D341Med (cell line): ENCODE measurements around the gene DDIT4.
"Not testable (repeated sequence)": the region's sequence is repeated elsewhere in the genome, so short reads cannot be mapped to it uniquely, and the experiment has no call there.

Source experiments
- DNase-seq: peaks from one replicate; pipeline ENCODE4 v3.0.0; 2012; ENCODE audit warnings: low spot score

The DDIT4 gene, protein sequence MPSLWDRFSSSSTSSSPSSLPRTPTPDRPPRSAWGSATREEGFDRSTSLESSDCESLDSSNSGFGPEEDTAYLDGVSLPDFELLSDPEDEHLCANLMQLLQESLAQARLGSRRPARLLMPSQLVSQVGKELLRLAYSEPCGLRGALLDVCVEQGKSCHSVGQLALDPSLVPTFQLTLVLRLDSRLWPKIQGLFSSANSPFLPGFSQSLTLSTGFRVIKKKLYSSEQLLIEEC

DNA sequence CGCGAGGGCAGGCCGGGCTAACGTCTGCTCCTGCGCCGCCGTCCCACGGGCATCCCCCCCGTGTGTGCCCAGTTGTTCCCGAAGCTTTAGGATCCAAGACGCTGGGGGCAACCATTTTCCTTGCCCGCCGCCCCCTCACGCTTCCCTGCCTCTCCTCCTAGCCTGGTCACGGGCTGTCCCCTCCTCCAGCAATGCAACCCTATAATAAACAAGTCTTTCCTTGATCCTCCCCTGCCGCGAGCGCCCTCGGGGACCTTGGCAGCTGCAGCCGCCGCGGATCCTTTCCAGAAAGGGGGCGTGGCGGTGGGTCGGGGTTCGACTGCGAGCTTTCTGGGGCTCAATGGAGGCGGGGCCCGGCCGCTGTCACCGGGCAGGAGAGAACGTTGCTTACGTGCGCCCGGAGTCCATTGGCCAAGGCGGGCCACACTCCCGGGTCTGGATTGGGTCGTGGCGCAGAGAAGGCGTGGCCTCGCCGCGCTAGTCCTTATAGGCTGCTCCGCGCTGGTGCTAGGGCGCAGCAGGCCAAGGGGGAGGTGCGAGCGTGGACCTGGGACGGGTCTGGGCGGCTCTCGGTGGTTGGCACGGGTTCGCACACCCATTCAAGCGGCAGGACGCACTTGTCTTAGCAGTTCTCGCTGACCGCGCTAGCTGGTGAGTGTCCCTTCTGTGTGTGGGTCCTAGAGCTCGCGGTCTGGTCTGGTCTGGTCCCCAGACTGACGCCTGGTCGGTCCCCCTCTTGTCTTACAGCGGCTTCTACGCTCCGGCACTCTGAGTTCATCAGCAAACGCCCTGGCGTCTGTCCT, at the start of gene DDIT4:
Gene DDIT4, plus strand, starts transcription at position 515 of the 803 bp plus-strand sequence. CDS start 293 bp downstream, outside the sequence.
- DNase-seq = peak; percentile 94

DNA sequence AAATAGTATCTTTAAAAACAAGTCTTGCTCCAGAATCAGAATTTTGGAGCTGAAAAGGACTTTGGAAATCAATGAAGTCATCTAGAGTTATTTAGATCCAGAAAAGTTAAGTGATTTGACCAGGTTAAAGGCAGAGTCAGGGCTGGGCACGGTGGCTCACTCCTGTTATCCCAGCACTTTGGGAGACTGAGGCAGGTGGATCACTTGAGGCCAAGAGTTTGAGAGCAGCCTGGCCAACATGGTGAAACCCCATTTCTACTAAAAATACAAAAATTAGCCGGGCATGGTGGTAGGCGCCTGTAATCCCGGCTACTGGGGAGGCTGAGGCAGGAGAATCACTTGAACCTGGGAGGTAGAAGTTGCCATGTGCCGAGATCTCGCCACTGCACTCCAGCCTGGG, 49.5 kb upstream of the DDIT4 start:
- not testable (repeated sequence) for DNase-seq

DNA sequence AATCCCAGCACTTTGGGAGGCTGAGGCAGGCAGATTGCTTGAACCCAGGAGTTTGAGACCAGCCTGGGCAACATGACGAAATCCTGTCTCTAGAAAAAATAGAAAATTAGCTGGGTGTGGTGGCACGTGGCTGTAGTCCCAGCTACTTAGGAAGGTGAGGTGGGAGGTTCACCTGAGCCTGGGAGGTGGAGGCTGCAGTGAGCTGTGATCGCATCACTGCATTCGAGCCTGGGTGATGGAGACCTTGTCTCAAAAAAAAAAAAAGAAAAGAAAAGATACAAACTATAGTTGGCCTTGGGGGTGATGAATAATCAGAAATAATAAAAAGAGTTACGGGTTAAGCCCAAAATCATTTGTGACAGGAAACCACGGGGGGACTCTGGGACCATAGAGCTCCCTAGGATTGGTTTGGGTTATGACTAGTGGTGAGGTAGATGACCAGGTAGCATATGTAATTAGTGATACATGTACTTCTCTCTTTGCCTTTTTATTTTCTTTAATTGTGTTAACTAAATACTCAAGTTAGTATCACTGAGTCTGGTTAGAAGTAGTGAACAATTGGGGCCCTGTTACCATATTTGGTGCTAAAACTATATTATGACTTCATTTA, 47.2 kb upstream of the DDIT4 start:
- no peak for DNase-seq

DNA sequence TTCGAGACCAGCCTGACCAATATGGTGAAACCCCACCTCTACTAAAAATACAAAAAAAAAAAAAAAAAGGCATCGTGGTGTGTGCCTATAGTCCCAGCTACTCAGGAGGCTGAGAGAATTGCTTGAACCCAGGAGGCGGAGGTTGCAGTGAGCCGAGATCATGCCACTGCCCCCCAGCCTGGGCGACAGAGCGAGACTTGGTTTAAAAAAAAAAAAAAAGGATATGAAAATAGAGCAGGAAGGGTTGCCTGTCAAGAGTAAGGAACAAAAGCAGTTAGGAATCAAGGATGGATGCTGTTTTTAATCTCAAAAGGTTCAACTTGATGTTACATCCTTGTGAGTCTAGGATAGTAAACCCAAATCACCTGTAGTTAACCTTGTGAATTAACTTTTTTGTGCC, 45.9 kb upstream of the DDIT4 start:
- DNase-seq = no peak

DNA sequence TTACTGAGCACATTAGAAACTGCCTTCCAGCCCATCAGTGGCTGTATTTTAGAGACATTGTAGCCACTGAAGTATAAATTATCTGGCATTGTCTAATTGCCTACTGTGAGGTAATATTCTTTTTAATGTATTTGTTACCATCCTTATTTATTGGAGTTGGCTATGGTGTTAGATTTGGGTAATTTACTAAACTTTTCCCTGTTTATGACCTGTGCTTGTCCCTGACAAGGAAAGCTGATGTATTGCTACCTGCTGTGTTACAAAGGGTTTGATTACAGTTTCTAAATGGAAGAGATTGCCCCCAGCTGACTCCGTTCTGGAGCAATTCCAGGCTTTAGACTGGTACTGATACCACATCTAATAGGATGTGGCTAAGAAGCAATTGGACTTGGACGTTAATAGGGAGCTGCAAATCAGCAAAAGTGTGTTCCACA, 45.4 kb upstream of the DDIT4 start:
- no peak for DNase-seq

DNA sequence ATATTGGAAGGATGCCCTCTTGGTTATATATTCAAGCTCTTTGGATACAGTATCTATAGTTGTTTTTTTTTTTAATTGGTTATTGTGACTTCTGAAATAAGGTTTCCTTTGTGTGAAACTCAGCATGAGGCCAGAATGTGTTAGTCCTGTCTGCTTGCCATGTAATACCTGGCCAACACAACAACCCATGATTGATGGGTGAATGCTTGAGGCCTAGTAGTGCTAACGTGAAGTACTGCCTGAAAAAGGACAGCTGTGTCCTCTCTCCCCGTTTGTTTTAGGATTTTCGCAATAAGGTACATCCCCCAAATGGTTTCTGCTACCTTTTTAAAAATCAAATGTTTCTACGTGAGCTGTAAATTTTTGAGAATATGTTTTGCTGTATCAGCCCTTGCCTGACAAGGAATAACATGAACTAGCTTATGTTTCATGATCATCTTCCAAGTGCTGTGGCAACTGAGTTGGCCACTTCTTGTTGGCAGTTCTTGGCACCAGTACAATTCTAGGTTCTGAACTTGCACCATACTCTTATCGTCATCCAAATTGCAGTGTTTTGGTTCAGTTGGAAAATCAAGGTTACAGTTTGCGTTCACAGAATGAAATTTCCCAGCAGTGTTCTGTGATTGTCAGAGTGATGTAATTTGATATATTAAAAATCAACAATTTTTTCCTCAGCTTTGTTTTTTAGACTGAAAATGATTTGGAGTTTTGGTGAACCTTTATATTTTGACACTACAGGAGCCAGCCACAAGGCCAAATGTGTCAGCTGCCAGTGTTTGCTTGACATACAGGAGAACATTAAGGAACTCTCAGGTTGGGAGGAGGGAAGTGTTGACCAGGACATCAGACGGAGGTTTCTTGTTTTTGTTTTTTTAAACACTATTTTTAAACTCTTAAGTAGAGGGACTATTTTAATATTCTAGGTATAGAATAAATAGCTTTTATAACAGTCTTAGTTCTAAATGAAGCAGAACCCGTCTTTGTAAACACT, 44.2 kb upstream of the DDIT4 start:
- no peak for DNase-seq

DNA sequence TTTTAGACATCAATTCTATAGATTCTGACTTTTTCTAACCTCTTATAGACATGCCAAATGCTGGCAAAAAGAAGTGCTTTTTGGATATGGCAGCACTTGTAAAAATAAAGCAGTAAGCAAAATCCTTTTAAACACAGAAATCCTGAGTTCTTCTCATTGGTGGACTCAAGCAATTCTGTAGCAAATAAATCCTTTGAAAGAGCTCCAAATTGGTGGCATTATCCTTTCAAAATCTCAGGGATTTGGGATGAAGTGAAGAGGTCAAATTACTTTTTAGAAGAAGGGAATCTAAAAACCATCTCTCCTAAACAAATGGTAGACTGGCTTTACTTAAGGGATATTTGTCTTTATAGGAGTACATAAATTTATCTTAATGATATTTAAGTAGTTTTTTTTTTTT, 40.1 kb upstream of the DDIT4 start:
- DNase-seq = no peak

DNA sequence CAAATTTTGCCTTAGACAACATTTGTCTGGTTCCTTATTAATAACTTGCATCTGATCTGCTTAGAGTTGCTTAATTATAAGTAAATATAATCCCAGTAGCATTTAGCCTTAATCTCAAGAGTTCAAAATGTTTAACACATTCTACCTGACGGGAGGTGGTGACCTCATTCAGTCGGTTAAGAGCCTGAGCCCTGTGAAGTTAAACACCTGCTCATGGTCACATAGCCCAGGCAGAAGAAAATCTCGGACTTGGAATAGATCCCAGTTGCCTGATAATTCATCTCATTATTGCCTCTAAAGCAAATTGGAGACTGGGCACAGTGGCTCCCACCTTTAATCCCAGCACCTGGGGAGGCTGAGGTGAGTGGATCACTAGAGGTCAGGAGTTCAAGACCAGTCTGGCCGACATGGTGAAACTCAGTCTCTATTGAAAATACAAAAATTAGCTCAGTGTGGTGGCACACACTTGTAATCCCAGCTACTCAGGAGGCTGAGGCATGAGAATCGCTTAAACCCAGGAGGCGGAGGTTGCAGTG, 39.1 kb upstream of the DDIT4 start:
- DNase-seq = peak; percentile 37

DNA sequence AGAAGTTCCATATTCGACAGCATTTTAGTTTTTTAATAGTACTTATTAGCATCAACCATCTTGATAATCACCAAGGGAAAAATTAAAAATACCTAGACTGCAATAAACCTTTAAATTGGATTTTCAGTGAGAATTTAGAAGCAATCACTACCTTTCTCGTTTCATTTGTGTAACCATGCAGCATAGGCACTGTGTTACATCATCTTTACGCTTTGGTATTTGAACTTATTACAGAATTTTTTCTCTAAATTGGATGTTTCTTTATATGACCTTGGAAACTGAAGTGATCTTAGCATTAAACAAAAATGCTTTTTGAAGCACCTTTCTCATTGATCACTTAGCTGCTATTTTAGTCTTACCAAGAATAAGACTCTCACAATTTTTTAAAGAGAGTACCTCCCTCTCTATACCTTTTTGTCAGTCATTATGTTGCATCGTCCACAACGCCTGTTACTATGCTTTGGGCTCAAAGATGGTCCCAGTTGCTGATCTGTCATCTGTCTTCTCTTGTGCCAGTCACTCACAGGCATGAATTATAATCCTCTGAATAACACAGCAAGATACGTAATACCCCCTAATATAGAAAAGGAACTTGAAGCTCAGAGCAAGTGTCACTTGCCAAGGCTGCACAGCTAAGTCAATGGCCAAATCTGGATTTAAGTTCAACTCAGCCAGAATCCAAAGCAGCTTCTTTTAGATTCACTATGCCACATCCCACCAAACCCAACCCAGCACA, 38.0 kb upstream of the DDIT4 start:
- DNase-seq = no peak

DNA sequence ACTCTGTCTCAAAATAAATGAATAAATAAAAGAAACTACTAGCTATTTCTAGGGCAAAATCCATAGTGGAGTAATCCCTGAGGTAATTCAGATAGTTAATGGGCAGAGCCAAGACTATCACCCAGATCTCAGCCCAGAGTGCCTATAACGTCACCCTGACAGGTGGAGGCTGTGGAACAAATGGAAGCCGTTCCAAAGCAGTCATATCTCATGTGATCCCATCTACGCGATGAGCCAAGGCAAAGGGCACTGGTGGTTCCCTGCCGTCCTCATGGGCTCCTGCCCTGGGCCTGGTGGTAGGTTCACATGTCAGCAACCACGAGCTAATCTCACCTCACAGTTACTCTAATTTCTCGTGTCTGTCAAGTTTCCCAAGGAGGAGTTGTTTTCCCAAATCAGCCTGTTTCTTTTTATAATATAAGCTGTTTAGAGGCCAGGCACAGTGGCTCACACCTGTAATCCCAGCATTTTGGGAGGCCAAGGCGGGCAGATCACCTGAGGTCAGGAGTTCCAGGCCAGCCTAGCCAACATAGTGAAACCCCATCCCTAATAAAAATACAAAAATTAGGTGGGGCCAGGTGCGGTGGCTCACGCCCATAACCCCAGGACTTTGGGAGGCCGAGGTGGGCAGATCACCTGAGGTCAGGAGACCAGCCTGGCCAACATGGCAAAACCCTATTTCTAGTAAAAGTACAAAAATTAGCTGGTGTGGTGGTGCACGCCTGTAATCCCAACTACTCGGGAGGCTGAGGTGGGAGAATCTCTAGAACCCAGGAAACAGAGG, 35.1 kb upstream of the DDIT4 start:
- DNase-seq = no peak

DNA sequence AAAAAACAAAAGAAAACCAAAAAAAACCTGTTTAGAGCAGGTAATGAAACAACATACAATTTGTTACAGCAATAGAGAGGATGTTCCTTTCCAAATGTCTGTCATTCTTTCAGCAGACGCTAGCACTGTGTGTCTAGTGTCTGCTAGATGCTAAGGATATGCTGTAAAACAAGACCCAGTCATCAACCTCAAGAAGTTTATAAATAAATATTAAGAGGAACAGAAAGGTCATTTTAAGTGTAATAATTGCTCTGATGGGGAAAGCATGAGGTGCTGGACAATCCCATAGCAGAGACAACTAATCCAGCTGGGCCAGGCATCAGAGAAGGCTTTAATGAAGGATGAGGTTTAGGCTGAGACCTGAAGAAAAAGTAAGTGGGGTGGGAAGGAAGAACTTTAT, 34.3 kb upstream of the DDIT4 start:
- DNase-seq = no peak

DNA sequence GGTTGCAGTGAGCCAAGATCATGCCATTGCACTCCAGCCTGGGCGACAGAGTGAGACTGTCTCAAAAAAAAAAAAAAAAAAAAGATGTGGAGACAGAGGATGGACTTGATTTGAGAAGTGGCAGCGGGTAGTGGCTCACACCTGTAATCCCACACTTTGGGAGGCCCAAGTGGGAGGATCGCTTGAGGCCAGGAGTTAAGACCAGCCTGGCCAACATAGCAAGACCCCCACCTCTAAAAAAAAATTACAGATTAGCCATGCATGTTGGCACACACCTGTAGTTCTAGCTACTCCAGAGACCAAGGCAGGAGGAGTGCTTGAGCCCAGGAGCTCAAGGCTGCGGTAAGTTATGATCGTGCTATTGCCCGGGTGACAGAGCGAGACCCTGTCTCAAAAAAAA, 33.4 kb upstream of the DDIT4 start:
- DNase-seq = no peak

DNA sequence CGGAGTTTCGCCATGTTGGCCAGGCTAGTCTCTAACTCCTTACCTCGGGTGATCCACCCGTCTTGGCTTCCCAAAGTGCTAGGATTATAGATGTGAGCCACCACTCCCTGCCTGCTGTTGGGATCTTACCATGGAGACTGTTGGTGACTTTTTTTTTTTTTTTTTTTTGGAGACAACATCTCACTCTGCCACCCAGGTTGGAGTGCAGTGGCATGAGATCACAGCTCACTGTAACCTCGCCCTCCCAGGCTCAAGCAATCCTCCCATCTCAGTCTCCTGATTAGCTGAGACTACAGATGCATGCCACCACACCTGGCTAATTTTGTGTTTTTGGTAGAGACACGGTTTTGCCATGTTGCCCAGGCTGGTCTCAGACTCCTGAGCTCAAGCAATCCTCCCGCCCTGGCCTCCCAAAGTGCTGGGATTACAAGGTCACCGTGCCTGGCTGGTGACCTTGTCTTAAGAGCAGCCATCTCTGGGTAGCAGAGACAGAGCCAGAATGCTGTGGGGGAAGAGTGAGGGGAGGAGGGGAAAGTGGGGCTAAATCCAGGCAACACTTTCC, 32.0 kb upstream of the DDIT4 start:
- DNase-seq = no peak

DNA sequence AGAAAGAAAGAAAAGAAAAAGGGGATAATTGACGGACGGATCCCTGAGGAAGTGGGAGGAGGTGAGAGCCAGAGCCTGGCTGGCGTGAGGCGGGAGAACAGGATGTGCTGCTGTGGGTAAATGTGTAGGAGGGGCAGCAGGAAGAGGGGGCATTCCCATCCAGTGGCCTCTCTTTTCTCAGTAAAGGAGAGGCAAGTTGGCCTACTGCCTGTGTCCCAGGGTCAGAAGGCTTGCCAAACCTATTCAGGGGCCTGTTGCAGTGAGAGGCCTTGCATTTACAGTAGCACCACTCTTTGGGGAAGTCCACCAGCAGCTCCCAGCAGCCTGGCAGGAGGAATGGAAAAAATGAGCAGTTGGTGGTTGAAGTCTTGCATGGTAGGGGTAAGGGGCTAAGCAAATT, 31.0 kb upstream of the DDIT4 start:
- no peak for DNase-seq

DNA sequence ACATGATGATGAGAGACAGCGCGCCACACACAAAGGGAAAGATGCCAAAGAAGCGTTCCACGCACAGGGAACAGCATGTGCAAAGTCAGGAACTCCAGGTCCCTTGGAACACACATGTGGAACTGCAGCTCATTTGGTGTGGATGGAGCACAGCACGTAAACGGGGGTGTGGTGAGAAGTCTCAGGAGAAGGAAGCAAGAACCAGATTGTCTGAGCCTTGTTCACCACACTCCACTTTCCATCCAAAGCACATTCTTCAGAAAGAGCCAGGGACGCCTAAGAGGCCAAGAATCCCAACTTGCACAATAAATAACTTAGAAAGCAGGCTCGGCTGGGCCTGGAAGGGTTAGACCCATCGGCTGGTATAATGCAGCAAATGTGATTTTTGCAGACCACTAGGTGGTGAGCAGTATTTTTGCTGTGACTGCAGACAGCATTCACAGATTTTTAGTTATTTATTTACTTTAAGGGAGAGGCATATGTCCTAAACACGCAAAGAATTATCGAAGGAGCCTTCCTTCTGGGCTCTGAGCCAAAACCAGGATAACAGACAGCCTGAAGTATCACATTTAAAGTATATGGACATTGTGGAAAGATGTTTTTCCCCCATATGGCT, 29.8 kb upstream of the DDIT4 start:
- no peak for DNase-seq

DNA sequence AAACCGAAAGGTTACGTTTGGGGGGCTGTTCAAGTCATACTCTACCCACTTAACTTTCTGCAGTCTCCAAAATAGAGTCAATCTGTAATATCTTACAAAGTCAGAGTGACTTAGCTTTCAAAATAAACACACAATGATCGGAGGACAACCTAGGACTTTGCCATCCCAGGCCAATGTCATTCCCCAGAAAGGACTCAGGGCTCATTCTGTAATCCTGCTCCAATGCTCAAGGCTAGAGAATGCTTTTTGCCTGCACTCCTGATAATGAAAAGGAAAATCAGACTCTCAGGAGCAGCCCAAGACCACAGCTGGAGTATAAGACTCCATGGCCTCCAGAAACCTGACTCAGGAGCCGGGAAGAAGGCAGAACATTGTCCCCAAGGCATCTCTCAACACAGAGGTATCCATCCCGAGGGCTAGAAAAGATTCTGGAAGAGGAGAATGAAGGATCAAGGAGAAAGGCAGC, 29.1 kb upstream of the DDIT4 start:
- DNase-seq = no peak

DNA sequence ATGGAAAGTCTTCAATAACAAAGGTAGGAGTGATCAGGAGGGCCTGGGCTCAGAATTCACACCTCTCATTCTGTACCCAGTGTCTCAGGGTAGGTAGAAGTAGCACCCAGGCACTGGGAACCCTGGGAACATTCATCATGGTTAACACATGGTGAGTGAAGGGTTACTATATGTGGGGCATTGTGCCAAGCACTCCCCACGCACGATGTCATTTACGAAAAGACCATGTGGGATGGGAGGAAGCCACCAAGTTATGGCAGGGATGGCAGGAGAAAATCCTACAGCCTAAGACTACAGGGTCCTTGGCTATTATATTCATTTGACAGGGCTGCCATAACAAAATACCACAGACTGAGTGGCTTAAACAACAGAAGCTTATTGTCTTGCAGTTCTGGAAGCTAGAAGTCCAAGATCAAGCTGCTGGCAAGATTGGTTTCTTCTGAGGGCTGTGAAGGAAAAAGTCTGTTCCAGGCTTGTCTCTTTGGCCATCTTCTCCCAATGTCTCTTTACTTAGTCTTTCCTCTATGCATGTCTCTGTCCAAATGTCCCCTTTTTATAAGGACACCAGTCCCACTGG, 27.7 kb upstream of the DDIT4 start:
- DNase-seq = no peak

DNA sequence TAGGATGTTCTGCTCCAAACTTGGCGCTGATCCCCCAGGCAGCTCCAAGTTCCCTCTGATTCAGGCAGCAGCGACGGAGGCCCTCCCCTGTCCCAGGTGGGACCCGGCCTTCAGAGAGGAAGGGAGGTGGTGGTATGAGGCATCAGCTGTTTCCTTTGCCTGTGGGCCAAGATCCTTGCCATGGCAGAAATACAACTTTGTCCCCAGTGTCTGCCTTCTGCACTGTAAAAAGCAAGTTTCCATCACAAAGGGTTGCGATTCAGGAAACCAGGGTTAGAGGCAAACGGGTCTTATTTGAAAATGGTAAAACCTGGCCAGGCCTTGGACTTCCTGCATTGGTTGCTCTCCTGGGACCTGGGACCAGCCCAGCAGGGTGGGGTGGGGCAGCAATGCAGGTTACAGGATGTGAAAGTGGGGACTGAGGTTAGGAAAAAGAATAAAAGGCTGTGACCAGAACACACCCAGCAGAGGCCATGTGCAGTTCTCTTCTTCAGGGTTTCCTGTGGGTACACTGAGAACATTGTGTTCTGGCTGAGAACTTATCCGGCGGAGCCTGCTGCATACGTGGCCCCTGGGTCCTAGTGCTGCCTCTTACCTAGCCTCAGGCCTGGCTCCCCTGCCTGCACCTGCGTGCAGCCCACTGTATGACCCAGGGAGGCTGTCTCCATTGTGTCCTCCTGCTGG, 25.1 kb upstream of the DDIT4 start:
- no peak for DNase-seq
